Colonic mucosa (tissue), 4 donors: ENCODE data around the gene TIMM17A. TPM values are rescaled to one million over a fixed set of nuclear protein-coding genes. Genes with fewer than 3 reads are reported as not detected.

Experiments used
- DNase-seq: peaks from one replicate; pipeline ENCODE4 v3.0.0-alpha.2; 2020
- H3K27ac ChIP-seq: fragments of 200-600 bp; one replicate; pipeline ENCODE4 v1.8.0; 2021
- H3K27me3 ChIP-seq: fragments of 200-600 bp; one replicate; pipeline ENCODE4 v1.8.0; 2021
- H3K36me3 ChIP-seq: fragments of 200-600 bp; one replicate; pipeline ENCODE4 v1.8.0; 2021
- H3K4me1 ChIP-seq: fragments of 200-600 bp; one replicate; pipeline ENCODE4 v1.8.0; 2021; ENCODE audit warnings: mild to moderate bottlenecking
- H3K4me3 ChIP-seq: fragments of 200-600 bp; one replicate; pipeline ENCODE4 v1.8.0; 2021
- H3K9ac ChIP-seq, 2 donors: one replicate each; pipeline ENCODE4 v1.7.0; 2013; ENCODE audit warnings: control low read depth in 2 of 2, low read depth in 2 of 2, low read length in 2 of 2
- H3K9me3 ChIP-seq: fragments of 200-600 bp; one replicate; pipeline ENCODE4 v1.8.0; 2021
- CTCF ChIP-seq: fragments of 200-600 bp; IDR thresholded peaks from one replicate; pipeline ENCODE4 v1.8.0; 2022; ENCODE audit warnings: antibody characterized with exemption, mild to moderate bottlenecking
- intact Hi-C: fragments of 100-400 bp; cut with DNase I; formaldehyde crosslinking; loops from one replicate; pipeline ENCODE4 v1.14.1; 2022
- total RNA-seq, 2 donors: library from RNA; stranded (reverse); fragmentation: NEBNext Ultra II Directional in 1 of 2; extraction: Animal tissue kit (Norgen Biotek cat#: 25700) in 1 of 2; gene quantifications; one replicate each; pipeline ENCODE4 v1.2.1, GENCODE V29; 2021
- donor health status: healthy.
- donor health status: DM: no; HTN: no; CAD: no.
- donor health status: DM: no; HTN: no; CAD: no.

TIMM17A gene
- total RNA-seq, 2 donors from 2014 or later = 63.4 to 84.7 TPM

- intact Hi-C loops = loop anchor here (5.0 kb wide), 1 partner anchor 94 kb away; no protein-coding TSS in a partner anchor
- Histone ChIP-seq H3K4me1 (no peaks in the 10 kb centered on the region), H3K36me3 (peaks cover 9% of the 10 kb centered on the region), H3K27ac (peak overlapping the region; percentile 93), H3K4me3 (peak overlapping the region; percentile 65), H3K27me3 (no peaks in the 10 kb centered on the region), H3K9ac (peak overlapping the region; percentile 97 to 98), H3K9me3 (no peaks in the 10 kb centered on the region)
- peak; percentile 40 for DNase-seq
- TF ChIP-seq CTCF = no peak
Measured at GRCh38 chr1:202013603-202014002, 58.3 kb downstream of the TIMM17A start.

- Histone ChIP-seq H3K36me3 (peaks cover 9% of the 10 kb centered on the region), H3K27ac (peak overlapping the region; percentile 93)
- DNase-seq = no peak
Measured at GRCh38 chr1:202014060-202014459, 58.8 kb downstream of the TIMM17A start.

GRCh38 chr1:202014915-202015661 lies 59.8 kb downstream of the TIMM17A start:
- Histone ChIP-seq H3K4me1 (no peaks in the 10 kb centered on the region), H3K9ac (peak overlapping the region; percentile 80 to 98), H3K27me3 (no peaks in the 10 kb centered on the region), H3K36me3 (peaks cover 9% of the 10 kb centered on the region), H3K9me3 (no peaks in the 10 kb centered on the region), H3K4me3 (peak overlapping the region; percentile 65), H3K27ac (peak overlapping the region; percentile 93)
- TF ChIP-seq CTCF = no peak
- DNase-seq = peak; percentile 44
- intact Hi-C loops = loop anchor here (5.0 kb wide), 1 partner anchor 92 kb away; no protein-coding TSS in a partner anchor

More at GRCh38 chr1:202014060-202014459, 58.8 kb downstream of the TIMM17A start:
- H3K9ac ChIP-seq = peak overlapping the region; percentile 97 to 98
- TF ChIP-seq CTCF = no peak
- intact Hi-C loops = loop anchor here (5.0 kb wide), 1 partner anchor 93 kb away; no protein-coding TSS in a partner anchor
- no peaks in the 10 kb centered on the region for H3K9me3 ChIP-seq
- H3K4me3 ChIP-seq = peak overlapping the region; percentile 65
- no peaks in the 10 kb centered on the region for H3K27me3 ChIP-seq
- H3K4me1 ChIP-seq = no peaks in the 10 kb centered on the region

GRCh38 chr1:202015662-202015937 lies 60.3 kb downstream of the TIMM17A start:
- Histone ChIP-seq H3K36me3 (peaks cover 9% of the 10 kb centered on the region), H3K9ac (peak overlapping the region; percentile 80 to 98), H3K27me3 (no peaks in the 10 kb centered on the region), H3K4me3 (peak overlapping the region; percentile 65), H3K27ac (peak overlapping the region; percentile 93), H3K9me3 (no peaks in the 10 kb centered on the region), H3K4me1 (no peaks in the 10 kb centered on the region)
- no peak for TF ChIP-seq CTCF
- intact Hi-C loops = no loop called here
- peak; percentile 46 for DNase-seq

GRCh38 chr1:202016022-202016810 lies 60.9 kb downstream of the TIMM17A start:
- no peaks in the 10 kb centered on the region for H3K9me3 ChIP-seq
- peaks cover 9% of the 10 kb centered on the region for H3K36me3 ChIP-seq
- DNase-seq = peak; percentile 47
- intact Hi-C loops = no loop called here
- no peak for TF ChIP-seq CTCF
- H3K4me3 ChIP-seq = peak overlapping the region; percentile 65
- H3K27me3 ChIP-seq = no peaks in the 10 kb centered on the region
- peak overlapping the region; percentile 80 to 98 for H3K9ac ChIP-seq
- H3K4me1 ChIP-seq = no peaks in the 10 kb centered on the region
- H3K27ac ChIP-seq = peak overlapping the region; percentile 93
